Mucosa of stomach (tissue), 1 donor: ENCODE measurements around the gene STC2.
"Not testable (repeated sequence)": the region's sequence is repeated elsewhere in the genome, so short reads cannot be mapped to it uniquely, and the experiment has no call there.

Source experiments
- H3K27me3 ChIP-seq: one replicate; pipeline ENCODE4 v1.7.0; 2013; ENCODE audit warnings: mild to moderate bottlenecking, low read length; ENCODE audit not compliant: control insufficient read depth, insufficient read depth
- H3K36me3 ChIP-seq: one replicate; pipeline ENCODE4 v1.7.0; 2013; ENCODE audit warnings: low read length; ENCODE audit not compliant: control insufficient read depth, insufficient read depth
- H3K4me1 ChIP-seq: one replicate; pipeline ENCODE4 v1.7.0; 2013; ENCODE audit warnings: mild to moderate bottlenecking, low read length; ENCODE audit not compliant: control insufficient read depth, insufficient read depth
- H3K4me3 ChIP-seq: one replicate; pipeline ENCODE4 v1.7.0; 2013; ENCODE audit warnings: low read length
- H3K9ac ChIP-seq: one replicate; pipeline ENCODE4 v1.7.0; 2013; ENCODE audit warnings: mild to moderate bottlenecking, low read length, moderate library complexity
- H3K9me3 ChIP-seq: one replicate; pipeline ENCODE4 v1.7.0; 2013; ENCODE audit warnings: mild to moderate bottlenecking, low read length, moderate library complexity; ENCODE audit not compliant: control insufficient read depth
- donor health status: Pancreatic carcinoma.

STC2 gene

DNA sequence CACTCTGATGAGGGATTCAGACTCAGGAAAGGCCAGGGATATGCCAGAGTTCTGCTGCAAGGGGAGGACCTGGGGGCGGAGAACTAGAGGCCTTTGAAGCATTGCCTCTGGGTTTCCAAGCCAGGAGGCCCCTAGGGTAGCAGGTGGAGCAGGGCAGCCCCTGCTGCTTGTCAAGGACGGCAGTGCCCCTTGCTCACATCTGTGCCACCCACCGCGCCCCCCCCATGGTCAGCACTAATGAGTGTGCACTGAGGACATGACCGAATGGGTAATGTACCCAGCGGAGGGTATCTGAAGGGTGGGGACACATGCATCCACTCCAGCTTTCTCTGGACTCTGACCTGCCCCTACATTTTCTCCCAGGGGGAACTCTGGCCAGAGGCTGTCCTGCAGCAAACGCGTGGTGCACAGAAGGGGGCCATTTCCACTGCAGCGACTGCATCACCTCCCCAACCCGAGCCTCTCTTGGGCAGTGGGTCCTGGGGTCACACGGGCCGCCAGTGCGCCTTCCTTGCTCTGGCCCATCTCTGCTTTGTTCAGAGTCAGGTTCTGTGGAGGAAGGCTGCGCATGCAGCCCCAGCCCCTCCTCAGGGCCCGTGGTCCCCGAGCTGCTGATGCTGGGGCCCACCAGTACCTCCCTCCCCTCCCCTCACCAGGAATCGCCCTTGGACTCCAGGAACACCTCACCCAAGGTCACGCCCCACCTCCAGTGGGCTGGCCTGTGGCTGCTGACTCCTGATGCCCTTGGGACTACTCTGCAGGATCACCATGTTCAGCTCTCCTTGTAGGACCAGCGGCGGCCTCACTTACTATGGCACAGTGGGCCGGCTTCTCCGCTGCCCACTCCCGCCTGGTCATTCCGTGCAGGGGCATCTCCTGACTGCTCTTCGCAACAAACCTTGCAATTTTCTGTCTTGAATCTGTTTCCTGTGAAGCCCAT is 31.2 kb downstream of the STC2 start:
- H3K4me1 ChIP-seq = no peaks in the 10 kb centered on the region
- H3K36me3 ChIP-seq = no peaks in the 10 kb centered on the region
- no peak overlapping the region for H3K9ac ChIP-seq
- peaks cover 27% of the 10 kb centered on the region for H3K27me3 ChIP-seq
- no peak overlapping the region for H3K4me3 ChIP-seq
- H3K9me3 ChIP-seq = no peaks in the 10 kb centered on the region

- Histone ChIP-seq H3K27me3 (peaks cover 30% of the 10 kb centered on the region), H3K4me1 (no peaks in the 10 kb centered on the region), H3K9ac (no peak overlapping the region), H3K9me3 (no peaks in the 10 kb centered on the region), H3K36me3 (no peaks in the 10 kb centered on the region), H3K4me3 (no peak overlapping the region)
These were observed 32.4 kb downstream of the STC2 start for GRCh38 chr5:173295796-173296195.

DNA sequence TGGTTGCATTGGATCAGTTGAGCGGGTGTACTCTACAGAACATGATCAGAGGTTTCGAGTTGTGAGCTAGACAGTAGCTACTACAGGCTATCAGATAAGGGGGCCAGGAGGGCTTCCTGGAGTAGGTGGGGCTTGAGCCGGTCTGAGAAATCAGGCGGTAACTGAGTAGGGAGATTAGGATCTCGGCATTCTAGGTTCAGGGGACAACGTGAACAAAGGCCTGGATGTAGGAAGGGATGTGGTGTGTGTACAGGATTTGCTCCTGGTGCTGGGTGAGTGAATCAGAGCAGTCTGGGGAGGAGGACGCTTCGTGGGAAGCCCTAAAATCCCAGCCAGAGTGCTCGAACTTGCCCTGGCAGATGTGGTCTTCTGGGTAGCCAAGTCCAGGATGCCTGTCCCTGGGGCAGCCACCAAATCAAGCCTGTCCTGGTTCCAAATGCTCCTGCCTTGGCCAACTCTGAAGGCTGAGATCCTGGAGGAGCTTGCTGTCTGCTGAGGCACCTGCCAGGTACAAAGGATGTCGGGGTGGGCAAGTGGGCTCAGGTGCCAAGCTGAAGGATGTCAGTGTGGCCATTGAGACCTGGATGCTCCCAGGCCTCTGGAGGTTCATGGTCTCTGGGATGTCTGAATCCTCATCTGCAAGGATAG is 33.4 kb downstream of the STC2 start:
- H3K4me3 ChIP-seq = no peak overlapping the region
- no peak overlapping the region for H3K9ac ChIP-seq

DNA sequence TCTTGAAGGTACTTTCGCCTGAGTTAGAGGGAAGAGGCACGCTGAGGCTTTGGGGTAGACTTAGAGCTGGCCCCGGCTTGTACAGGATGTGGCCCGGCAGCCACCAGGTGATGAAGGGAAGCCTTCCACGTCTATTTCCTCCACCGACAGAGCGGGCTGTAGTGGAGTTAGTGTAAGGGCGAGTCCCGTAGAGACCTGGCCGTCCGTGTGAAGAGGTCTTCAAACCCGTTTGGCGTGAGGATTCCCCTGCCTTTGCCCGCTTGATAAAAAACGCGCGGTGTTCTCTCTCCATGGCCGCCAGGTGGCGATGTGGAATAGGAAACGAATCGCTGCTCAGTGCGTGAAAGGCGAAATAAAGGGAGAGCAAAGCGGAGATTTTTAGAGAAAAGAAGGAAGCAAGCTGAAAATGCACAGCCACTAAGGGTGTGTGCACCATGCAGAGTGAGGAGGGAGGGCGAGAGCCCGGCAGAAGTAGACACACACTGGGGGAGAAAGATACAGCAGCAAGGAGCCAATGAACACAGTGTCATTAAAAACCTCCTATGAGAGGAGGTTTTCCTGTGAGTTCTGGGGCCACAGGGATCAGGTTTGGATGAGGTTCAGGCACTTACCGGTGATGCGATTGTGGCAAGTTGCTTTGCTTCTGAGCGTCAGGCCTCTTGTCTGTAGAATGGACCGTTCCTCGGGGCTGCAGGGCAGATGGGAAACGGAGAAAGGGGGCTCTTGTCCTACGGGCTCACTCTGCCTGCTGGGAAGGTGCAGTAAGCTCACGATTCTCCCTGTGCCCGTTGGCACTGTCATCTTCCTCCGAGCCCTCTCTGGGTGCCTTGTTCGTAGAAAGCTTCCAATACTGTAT is 34.2 kb downstream of the STC2 start:
- Histone ChIP-seq H3K27me3 (peaks cover 41% of the 10 kb centered on the region), H3K4me3 (no peak overlapping the region), H3K36me3 (no peaks in the 10 kb centered on the region), H3K9me3 (no peaks in the 10 kb centered on the region), H3K4me1 (no peaks in the 10 kb centered on the region), H3K9ac (no peak overlapping the region)

More for the DNA sequence above, 33.4 kb downstream of the STC2 start:
- no peaks in the 10 kb centered on the region for H3K9me3 ChIP-seq
- H3K36me3 ChIP-seq = no peaks in the 10 kb centered on the region
- H3K27me3 ChIP-seq = peaks cover 40% of the 10 kb centered on the region
- no peaks in the 10 kb centered on the region for H3K4me1 ChIP-seq

GRCh38 chr5:173291722-173292658 is 36.2 kb downstream of the STC2 start:
- H3K4me1 ChIP-seq = no peaks in the 10 kb centered on the region
- no peak overlapping the region for H3K9ac ChIP-seq
- H3K27me3 ChIP-seq = peaks cover 50% of the 10 kb centered on the region
- no peaks in the 10 kb centered on the region for H3K36me3 ChIP-seq
- no peak overlapping the region for H3K4me3 ChIP-seq
- no peaks in the 10 kb centered on the region for H3K9me3 ChIP-seq

- Histone ChIP-seq H3K36me3 (no peaks in the 10 kb centered on the region), H3K4me1 (no peaks in the 10 kb centered on the region), H3K27me3 (peaks cover 47% of the 10 kb centered on the region), H3K9ac (no peak overlapping the region), H3K4me3 (no peak overlapping the region), H3K9me3 (no peaks in the 10 kb centered on the region)
These were observed 37.6 kb downstream of the STC2 start for GRCh38 chr5:173290477-173291131.

DNA sequence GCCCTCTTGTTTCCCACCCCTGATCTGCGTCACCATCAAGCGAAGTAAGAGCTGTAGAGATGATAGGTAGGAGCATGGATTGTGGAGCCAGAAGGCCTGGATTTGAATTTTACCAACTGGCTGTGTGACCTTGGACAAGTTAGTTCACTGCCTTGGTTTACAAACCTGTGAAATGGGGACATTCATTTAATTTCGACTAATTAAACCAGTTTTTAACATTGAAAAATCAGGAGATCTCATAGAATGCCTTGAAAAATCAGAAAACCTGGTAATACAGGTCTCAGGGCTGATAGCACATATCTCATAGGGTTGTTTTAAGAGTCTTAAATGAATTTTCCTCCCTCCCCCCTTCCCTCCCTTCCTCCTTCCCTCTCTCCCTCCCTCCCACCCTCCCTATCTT is 38.8 kb downstream of the STC2 start:
- no peaks in the 10 kb centered on the region for H3K9me3 ChIP-seq
- no peak overlapping the region for H3K4me3 ChIP-seq
- H3K27me3 ChIP-seq = peaks cover 40% of the 10 kb centered on the region
- no peaks in the 10 kb centered on the region for H3K4me1 ChIP-seq
- no peak overlapping the region for H3K9ac ChIP-seq
- no peaks in the 10 kb centered on the region for H3K36me3 ChIP-seq

DNA sequence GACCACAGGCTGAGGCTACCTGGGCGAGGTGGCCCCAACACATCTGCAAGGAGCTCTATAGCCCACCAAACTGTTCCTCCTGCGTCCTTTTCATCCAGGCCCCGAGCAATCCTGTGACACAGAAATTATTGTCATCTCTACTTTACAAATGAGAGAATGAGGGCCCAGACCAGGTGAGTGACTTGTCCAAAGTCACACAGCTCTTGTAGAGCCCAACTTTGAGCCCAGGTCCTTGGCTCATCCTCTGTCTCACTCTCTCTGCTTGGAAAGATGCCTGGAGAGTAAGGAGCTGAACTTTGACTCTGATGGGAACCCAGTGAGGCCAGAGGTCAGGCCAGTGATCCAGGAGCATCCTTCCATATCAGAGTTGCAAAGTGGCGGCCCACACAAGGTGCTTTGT is 39.6 kb downstream of the STC2 start:
- peaks cover 40% of the 10 kb centered on the region for H3K27me3 ChIP-seq

DNA sequence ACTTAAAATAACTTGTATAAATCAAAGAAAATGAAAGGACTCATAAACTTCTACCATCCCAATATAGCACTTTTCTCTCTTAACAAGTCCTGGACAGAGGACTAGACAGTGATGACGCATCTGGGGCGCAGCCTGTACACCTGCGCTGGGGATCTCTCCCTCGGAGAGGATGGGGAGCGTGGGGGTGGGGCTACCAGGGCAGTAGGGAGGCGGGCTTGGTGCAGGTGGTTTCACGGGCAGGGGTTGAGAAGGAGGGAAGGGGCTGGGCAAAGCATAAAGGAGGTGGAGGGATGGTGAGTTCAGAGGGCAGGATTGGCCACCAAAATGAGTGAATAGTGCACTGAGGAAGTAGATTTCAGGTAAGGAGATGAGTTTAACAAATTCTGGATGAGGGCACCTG is 41.1 kb downstream of the STC2 start:
- Histone ChIP-seq H3K27me3 (peaks cover 45% of the 10 kb centered on the region), H3K4me3 (no peak overlapping the region), H3K36me3 (no peaks in the 10 kb centered on the region), H3K9ac (no peak overlapping the region), H3K4me1 (no peaks in the 10 kb centered on the region), H3K9me3 (no peaks in the 10 kb centered on the region)

More for the DNA sequence above, 39.6 kb downstream of the STC2 start:
- H3K4me1 ChIP-seq = no peaks in the 10 kb centered on the region
- no peaks in the 10 kb centered on the region for H3K36me3 ChIP-seq
- H3K4me3 ChIP-seq = no peak overlapping the region
- no peak overlapping the region for H3K9ac ChIP-seq
- no peaks in the 10 kb centered on the region for H3K9me3 ChIP-seq

DNA sequence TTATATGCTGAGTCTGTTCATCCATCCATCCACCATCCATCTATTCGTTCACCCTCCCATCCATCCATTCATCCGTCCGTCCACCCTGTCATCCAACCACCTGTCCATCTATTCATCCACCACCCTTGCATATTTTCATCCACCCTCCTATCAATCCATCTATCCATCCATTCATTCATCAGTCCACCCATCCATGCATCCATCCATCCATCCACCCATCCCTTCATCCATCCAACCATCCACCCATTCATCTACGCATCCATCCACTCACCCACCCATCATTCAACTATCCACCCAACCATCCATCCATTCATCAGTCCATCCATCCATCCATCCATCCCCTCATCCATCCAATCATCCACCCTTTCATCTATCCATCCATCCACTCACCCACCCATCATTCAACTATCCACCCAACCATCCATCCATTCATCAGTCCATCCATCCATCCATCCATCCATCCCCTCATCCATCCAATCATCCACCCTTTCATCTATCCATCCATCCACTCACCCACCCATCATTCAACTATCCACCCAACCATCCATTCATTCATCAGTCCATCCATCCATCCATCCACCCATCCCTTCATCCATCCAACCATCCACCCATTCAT is 43.8 kb downstream of the STC2 start:
- not testable (repeated sequence) for H3K9me3 ChIP-seq, H3K36me3 ChIP-seq, H3K4me1 ChIP-seq, H3K4me3 ChIP-seq, H3K9ac ChIP-seq
- peaks cover 30% of the 10 kb centered on the region for H3K27me3 ChIP-seq
